22Rv1 (cell line): Measurements from ENCODE around the gene PRDM7.

Experiments
- H3K27ac ChIP-seq: fragments of 450-650 bp; 2 replicates; pipeline ENCODE4 v1.5.1; 2017
- ZFX ChIP-seq: fragments of 450-650 bp; IDR thresholded peaks from 2 replicates; pipeline ENCODE4 v1.6.1; 2017; ENCODE audit warnings: antibody characterized with exemption, borderline replicate concordance
- TF ChIP-seq, protein P1 (sequence below): fragments of 450-650 bp; IDR thresholded peaks from 2 replicates; pipeline ENCODE4 v1.5.1; 2017; ENCODE audit warnings: mild to moderate bottlenecking

PRDM7 gene

DNA sequence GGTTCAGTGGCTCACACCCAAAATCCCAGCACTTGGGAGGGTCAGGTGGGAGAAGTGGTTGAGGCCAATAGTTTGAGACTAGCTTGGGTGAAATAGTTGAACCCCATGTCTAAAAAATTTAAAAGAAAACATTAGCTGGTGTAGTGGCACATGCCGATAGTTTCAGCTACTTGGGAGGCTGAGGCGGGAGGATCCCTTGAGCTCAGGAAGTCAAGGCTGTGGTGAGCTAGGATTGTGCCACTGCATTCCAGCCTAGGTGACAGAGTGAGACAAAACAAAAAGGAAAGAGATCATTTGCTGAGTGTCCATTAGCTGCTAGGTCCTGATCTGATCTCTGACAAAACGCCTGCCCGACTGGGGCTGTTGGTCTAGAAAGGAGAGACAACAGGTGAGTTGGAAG, 43.7 kb downstream of the PRDM7 start:
- no peak overlapping the region for H3K27ac ChIP-seq
- TF ChIP-seq, protein P1, sequence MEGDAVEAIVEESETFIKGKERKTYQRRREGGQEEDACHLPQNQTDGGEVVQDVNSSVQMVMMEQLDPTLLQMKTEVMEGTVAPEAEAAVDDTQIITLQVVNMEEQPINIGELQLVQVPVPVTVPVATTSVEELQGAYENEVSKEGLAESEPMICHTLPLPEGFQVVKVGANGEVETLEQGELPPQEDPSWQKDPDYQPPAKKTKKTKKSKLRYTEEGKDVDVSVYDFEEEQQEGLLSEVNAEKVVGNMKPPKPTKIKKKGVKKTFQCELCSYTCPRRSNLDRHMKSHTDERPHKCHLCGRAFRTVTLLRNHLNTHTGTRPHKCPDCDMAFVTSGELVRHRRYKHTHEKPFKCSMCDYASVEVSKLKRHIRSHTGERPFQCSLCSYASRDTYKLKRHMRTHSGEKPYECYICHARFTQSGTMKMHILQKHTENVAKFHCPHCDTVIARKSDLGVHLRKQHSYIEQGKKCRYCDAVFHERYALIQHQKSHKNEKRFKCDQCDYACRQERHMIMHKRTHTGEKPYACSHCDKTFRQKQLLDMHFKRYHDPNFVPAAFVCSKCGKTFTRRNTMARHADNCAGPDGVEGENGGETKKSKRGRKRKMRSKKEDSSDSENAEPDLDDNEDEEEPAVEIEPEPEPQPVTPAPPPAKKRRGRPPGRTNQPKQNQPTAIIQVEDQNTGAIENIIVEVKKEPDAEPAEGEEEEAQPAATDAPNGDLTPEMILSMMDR: no peak
- TF ChIP-seq ZFX: no peak

DNA sequence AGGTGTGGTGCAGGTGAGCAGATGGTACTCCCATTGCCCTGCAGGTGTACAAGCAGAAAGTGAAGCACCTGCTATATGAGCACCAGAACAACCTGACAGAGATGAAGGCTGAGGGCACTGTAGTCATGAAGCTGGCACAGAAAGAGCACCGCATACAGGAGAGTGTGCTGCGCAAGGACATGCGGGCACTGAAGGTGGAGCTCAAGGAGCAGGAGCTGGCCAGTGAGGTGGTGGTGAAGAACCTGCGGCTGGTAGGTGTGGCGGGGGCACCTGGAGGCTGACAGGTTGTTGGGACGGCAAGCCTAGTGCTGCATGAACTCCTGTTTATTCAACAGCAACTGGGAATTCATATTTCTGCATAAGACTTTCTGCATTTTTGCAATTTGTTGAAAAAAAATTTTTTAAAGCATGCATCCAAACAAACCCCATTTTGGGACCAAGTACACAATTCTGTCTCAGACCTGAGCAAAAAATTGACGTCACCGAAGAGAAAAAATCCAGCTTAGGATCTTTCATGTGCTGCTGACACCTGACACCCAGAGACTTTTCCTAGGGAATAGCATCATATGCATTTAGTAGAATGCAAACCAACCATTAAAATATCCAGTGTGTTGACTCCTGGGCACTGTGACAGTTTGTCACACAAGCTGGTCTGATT, 44.3 kb downstream of the PRDM7 start:
- H3K27ac ChIP-seq: no peak overlapping the region
- TF ChIP-seq, protein P1: no peak
- no peak for TF ChIP-seq ZFX

DNA sequence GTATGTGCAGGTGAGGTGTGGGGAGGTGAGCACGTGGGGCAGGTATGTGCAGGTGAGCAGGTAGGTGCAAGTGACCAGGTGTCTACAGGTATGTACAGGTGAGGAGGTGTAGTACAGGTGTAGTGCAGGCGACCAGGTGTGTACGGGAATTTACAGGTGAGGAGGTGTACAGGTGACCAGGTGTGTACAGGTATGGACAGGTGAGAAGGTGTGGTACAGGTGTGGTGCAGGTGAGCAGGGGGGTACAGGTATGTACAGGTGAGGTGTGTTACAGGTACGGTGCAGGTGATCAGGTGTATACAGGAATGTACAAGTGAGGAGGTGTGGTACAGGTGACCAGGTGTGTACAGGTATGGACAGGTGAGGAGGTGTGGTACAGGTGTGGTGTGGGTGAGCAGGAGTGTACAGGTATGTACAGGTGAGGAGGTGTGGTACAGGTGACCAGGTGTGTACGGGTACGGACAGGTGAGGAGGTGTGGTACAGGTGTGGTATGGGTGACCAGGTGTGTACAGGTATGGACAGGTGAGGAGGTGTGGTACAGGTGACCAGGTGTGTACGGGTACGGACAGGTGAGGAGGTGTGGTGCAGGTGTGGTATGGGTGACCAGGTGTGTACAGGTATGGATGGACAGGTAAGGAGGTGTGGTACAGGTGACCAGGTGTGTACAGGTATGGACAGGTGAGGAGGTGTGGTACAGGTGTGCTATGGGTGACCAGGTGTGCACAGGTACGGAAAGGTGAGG, 45.0 kb downstream of the PRDM7 start:
- no peak overlapping the region for H3K27ac ChIP-seq
- TF ChIP-seq, protein P1: no peak
- TF ChIP-seq ZFX: no peak

DNA sequence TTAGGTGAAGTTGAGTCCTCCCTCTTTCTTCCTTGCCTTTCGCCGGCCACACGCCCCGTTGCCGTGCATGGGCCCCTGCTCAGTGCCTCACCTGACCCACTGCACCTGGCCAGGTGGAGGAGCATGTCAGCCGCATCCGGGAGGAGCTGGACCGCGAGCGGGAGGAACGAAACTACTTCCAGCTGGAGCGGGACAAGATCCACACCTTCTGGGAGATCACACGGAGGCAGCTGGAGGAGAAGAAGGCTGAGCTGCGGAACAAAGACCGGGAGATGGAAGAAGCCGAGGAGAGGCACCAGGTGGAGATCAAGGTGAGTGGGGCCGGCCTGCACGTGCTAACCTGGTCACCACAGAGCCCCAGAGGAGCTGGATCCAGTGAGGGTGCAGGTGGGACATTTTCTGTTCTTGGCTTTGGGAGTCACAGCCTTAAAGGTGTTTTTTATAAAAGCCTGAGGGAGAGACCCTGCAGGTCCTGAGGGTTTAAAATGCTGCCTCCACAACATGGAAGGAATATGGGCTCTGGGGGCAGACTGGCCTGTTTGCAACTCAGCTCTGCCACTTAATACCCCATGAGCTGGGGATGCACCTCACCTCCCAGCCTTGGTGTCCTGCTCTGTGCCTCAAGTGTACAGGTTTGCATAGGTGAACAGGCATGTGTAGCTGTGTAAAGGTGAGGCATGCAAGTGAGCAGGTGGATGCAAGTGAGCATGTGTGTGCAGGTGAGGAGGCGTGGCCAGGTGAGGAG, 45.8 kb downstream of the PRDM7 start:
- TF ChIP-seq ZFX: no peak
- TF ChIP-seq, protein P1: no peak
- H3K27ac ChIP-seq: no peak overlapping the region

- no peak overlapping the region for H3K27ac ChIP-seq
- no peak for TF ChIP-seq ZFX
- TF ChIP-seq, protein P1: no peak
Measured at GRCh38 chr16:90028985-90029384, 48.1 kb downstream of the PRDM7 start.

- H3K27ac ChIP-seq: no peak overlapping the region
- TF ChIP-seq ZFX: no peak
- TF ChIP-seq, protein P1: no peak
Measured at GRCh38 chr16:90027611-90028010, 49.5 kb downstream of the PRDM7 start.

- no peak for TF ChIP-seq ZFX
- TF ChIP-seq, protein P1: no peak
- H3K27ac ChIP-seq: no peak overlapping the region
Measured at GRCh38 chr16:90026135-90026534, 51.0 kb downstream of the PRDM7 start.
